Measurements from ENCODE around the gene RIC8A. TPM values are rescaled to one million over a fixed set of nuclear protein-coding genes. Genes with fewer than 3 reads are reported as not detected.
A peak's percentile ranks its signal among the peaks of the same experiment; 100 is the strongest.

Gene RIC8A
- total RNA-seq, 1 donor from 2014 or later, result 95.5 TPM

DNA sequence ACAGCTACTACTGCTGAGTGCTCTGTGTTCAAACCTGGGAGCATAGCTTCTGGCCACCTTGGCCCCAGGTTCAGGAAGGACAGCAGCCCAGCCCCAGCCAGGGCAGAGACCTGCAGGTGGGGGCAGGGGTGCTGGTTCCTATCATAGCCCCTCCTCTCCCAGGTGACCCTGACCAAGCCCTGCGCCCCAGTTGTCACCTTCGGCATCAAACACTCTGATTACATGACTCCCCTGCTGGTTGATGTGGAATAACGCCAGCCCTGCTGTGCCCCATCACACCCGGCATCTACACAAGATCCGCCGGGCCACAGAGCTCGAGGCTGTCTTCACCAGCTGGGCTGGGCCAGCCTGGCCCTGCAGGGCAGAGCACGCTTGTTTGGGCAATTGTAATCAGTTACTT, 7.7 kb upstream of the RIC8A start:
- H3K27me3 Mint-ChIP-seq (ENCODE audit: unreplicated experiment), result peaks cover 7% of the 10 kb centered on the region
- no peak overlapping the region for H3K4me3 Mint-ChIP-seq (ENCODE audit: unreplicated experiment)
- DNase-seq, result no peak
- H3K9me3 Mint-ChIP-seq (ENCODE audit: unreplicated experiment), result peaks cover 3% of the 10 kb centered on the region
- no peak overlapping the region for H3K27ac Mint-ChIP-seq (ENCODE audit: unreplicated experiment)
- peak; percentile 10 for TF ChIP-seq CTCF (IDR thresholded peaks at IDR 0.05; ENCODE audit: partially characterized antibody, unreplicated experiment)
- H3K36me3 Mint-ChIP-seq (ENCODE audit: unreplicated experiment), result no peaks in the 10 kb centered on the region
- no peaks in the 10 kb centered on the region for H3K4me1 Mint-ChIP-seq (ENCODE audit: low read depth, unreplicated experiment)

DNA sequence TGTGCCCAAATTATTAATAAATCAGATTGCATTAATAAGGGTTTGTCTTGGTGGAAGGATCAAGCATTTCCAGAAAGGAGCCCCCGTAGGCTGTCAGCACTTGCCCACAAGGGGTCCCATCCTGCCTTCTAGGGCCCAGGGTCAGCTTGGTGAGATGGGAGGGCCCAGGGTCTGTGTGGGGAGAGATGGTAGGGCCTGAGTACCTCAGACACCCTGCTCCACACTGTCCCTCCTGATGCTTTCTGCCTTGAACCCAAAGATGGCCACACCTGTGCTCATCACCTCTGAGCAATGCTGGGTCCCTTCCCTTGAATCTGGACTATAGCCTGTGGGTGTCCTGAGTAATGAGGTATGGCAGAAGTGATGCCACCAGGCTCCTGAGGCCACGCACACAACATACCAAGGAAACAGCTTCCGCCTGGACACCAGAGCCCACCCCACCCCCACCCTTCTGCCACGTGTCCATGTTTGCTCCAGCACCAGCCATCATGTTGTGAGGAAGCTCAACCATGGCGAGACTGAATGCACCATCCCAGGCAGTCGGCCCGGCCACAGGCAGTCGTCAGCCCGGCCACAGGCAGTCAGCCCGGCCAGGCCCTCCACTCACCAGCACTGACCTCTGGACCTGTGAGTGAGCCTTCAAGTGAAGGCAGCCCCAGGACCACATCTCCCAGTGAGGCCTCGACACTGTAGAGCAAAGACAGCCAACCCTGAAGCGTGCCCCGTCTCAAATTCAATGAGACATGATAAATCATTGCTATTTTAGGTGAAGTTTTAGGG, 7.1 kb upstream of the RIC8A start:
- no peak for TF ChIP-seq CTCF (IDR thresholded peaks at IDR 0.05; ENCODE audit: partially characterized antibody, unreplicated experiment)
- H3K9me3 Mint-ChIP-seq (ENCODE audit: unreplicated experiment), result peaks cover 3% of the 10 kb centered on the region

DNA sequence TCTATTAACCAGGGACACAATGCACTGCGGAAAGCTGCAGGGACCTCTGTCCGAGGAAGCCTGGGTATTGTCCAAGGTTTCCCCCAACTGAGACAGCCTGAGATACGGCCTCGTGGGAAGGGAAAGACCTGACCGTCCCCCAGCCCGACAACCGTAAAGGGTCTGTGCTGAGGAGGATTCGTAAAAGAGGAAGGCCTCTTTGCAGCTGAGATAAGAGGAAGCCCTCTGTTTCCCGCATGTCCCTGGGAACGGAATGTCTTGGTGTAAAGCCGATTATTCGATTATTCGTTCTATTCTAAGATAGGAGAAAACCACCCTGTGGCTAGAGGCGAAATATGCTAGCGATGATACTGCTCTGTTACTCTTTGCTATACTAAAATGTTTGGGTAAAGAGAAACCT, 5.5 kb upstream of the RIC8A start:
- no peaks in the 10 kb centered on the region for H3K4me1 Mint-ChIP-seq (ENCODE audit: low read depth, unreplicated experiment)
- no peak overlapping the region for H3K4me3 Mint-ChIP-seq (ENCODE audit: unreplicated experiment)
- no peak for TF ChIP-seq CTCF (IDR thresholded peaks at IDR 0.05; ENCODE audit: partially characterized antibody, unreplicated experiment)
- no peak for DNase-seq
- no peaks in the 10 kb centered on the region for H3K36me3 Mint-ChIP-seq (ENCODE audit: unreplicated experiment)
- H3K9me3 Mint-ChIP-seq (ENCODE audit: unreplicated experiment), result peaks cover 6% of the 10 kb centered on the region
- H3K27me3 Mint-ChIP-seq (ENCODE audit: unreplicated experiment), result peaks cover 9% of the 10 kb centered on the region
- no peak overlapping the region for H3K27ac Mint-ChIP-seq (ENCODE audit: unreplicated experiment)

More for the DNA sequence above, 7.1 kb upstream of the RIC8A start:
- H3K4me1 Mint-ChIP-seq (ENCODE audit: low read depth, unreplicated experiment), result no peaks in the 10 kb centered on the region
- H3K27me3 Mint-ChIP-seq (ENCODE audit: unreplicated experiment), result peaks cover 7% of the 10 kb centered on the region
- no peaks in the 10 kb centered on the region for H3K36me3 Mint-ChIP-seq (ENCODE audit: unreplicated experiment)
- no peak overlapping the region for H3K27ac Mint-ChIP-seq (ENCODE audit: unreplicated experiment)
- DNase-seq, result no peak
- no peak overlapping the region for H3K4me3 Mint-ChIP-seq (ENCODE audit: unreplicated experiment)

- Mint-ChIP-seq H3K36me3 (ENCODE audit: unreplicated experiment) (no peaks in the 10 kb centered on the region), H3K4me1 (ENCODE audit: low read depth, unreplicated experiment) (no peaks in the 10 kb centered on the region), H3K9me3 (ENCODE audit: unreplicated experiment) (peaks cover 7% of the 10 kb centered on the region), H3K27ac (ENCODE audit: unreplicated experiment) (no peak overlapping the region), H3K4me3 (ENCODE audit: unreplicated experiment) (no peak overlapping the region), H3K27me3 (ENCODE audit: unreplicated experiment) (peaks cover 9% of the 10 kb centered on the region)
- DNase-seq, result no peak
- TF ChIP-seq CTCF (IDR thresholded peaks at IDR 0.05; ENCODE audit: partially characterized antibody, unreplicated experiment), result no peak
These were observed 5.0 kb upstream of the RIC8A start for GRCh38 chr11:202490-202889.
